Gastrocnemius medialis (tissue), 4 donors: ENCODE results near the gene ANKDD1A.

ENCODE experiments used
- CTCF ChIP-seq, 5 experiments: fragments of 450-650 bp in 3 of 5; fragments of 200-600 bp in 2 of 5; sonication (generic) in 2 of 5; IDR thresholded peaks in 4 of 5; conservative IDR thresholded peaks in 1 of 5; 1 replicate in 4 of 5; 2 replicates in 1 of 5; pipeline ENCODE4 v1.5.1; 2016 to 2019; ENCODE audit warnings: antibody characterized with exemption in 5 of 5, mild to moderate bottlenecking in 3 of 5, moderate library complexity in 3 of 5
- POLR2A ChIP-seq, 2 donors: fragments of 450-650 bp; IDR thresholded peaks; one replicate each; pipeline ENCODE4 v1.6.1; 2017; ENCODE audit warnings: antibody characterized with exemption in 2 of 2, mild to moderate bottlenecking in 2 of 2, moderate library complexity in 2 of 2

GRCh38 chr15:64997745-64998375 lies 86.2 kb downstream of the ANKDD1A start:
- TF ChIP-seq CTCF (IDR thresholded peaks at IDR 0.05 in 4 of 5, conservative IDR thresholded peaks at IDR 0.05 in 1 of 5) (no peak), POLR2A (IDR thresholded peaks at IDR 0.05) (no peak)
